GM08714 (cell line): ENCODE measurements around the gene MOCOS.
A peak's percentile ranks its signal among the peaks of the same experiment; 100 is the strongest.

Source experiments
- H3K4me3 ChIP-seq: fragments of 200-500 bp; sonication (Bioruptor generic); 2 replicates; pipeline ENCODE4 v1.5.1; 2014; ENCODE audit warnings: mild to moderate bottlenecking, low read length, inconsistent platforms
- ZNF274 ChIP-seq: IDR thresholded peaks from 2 replicates; pipeline ENCODE4 v1.6.1; 2012; ENCODE audit warnings: mild to moderate bottlenecking, low read depth, low read length

Gene MOCOS

DNA sequence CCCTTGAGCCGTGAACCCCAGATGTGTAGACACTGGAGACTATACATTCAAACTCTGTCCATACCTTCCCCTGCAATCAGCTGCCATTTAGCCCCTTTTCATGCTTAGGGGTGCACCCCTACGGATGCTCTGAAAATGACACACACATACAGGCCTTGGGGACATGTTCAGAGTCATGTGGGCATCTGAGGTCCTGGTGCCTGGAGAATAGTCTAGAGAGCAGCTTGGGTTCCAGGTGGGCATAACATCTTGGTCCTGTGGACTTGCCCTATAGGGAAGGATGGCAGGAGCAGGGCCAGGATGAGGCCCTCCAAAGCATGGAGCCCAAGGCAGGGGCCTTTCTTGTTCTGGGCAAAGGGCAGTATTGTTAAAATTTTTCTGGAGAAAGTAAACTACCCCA lies 100.4 kb downstream of the MOCOS start:
- no peak for TF ChIP-seq ZNF274
- no peak overlapping the region for H3K4me3 ChIP-seq

GRCh38 chr18:36288689-36289088 lies 101.4 kb downstream of the MOCOS start:
- no peak for TF ChIP-seq ZNF274
- no peak overlapping the region for H3K4me3 ChIP-seq

GRCh38 chr18:36294031-36294430 lies 106.7 kb downstream of the MOCOS start:
- H3K4me3 ChIP-seq: no peak overlapping the region
- no peak for TF ChIP-seq ZNF274

GRCh38 chr18:36295214-36295613 lies 107.9 kb downstream of the MOCOS start:
- H3K4me3 ChIP-seq: no peak overlapping the region
- TF ChIP-seq ZNF274: no peak

DNA sequence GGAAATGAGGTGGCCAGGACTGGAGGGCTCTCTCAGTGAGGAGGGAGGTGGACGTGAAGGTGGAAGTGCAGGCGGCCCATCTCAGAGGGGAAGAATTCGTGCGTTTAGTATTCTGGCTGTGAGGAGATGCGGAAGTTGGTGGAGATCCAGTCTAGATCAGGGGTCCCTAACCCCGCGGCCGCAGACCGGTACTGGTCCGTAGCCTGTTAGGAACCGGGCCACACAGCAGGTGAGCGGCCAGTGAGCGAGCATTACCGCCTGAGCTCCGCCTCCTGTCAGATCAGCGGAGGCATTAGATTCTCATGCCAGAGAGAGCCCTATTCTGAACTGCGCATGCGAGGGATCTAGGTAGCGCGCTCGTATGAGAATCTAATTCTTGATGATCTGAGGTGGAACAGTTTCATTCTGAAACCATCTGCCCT lies 108.6 kb downstream of the MOCOS start:
- TF ChIP-seq ZNF274: no peak
- no peak overlapping the region for H3K4me3 ChIP-seq

DNA sequence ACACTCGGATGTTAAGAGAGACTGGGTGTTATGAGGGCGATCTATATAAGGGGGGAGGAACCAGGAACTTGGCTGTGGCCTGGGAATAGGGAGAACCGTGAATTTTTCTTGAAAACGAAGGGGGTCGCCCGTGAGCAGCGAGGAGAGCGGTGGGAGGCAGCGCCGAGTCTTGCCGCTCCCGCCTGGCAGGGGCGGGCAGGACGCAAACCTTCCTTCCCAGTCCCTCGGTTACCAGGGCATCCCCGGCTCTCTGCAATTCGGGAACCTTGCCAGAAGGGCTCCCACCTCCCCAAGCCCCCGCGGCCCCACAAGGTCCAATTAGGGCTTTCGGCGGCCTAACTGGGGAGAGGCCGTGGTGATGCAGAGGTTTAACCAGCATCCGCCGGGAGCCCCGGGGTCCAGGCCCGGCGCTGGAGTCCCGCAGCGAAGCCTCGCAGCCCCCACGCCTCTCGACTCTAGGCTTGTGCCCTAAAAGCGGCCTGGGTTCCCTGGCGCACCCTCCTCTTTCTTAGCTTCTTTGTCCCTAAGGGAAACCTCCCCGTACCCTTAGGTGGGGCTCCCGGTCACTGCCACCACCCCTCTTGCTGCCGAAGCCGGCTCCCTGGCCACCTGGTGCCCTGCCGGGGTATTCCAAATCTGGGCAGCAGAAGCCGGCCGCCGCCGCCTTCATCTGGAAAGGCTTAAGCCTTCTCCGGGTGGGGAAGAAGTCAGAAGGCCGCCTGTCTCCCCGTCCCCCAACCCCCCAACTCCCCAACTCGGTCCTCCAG lies 109.5 kb downstream of the MOCOS start:
- H3K4me3 ChIP-seq: peak overlapping the region; percentile 38
- no peak for TF ChIP-seq ZNF274

- H3K4me3 ChIP-seq: peak within 1 kb of the TSS; percentile 75
- TF ChIP-seq ZNF274: no peak
These were observed 110.3 kb downstream of the MOCOS start, which contains the start of gene FHOD3 for GRCh38 chr18:36297417-36298125. Gene FHOD3 (plus strand): TSS chr18:36297713. CDS start chr18:36297836, 123 bp downstream.

- TF ChIP-seq ZNF274: no peak
- H3K4me3 ChIP-seq: peak overlapping the region; percentile 75
These were observed 110.9 kb downstream of the MOCOS start for GRCh38 chr18:36298126-36298741.

GRCh38 chr18:36299015-36299414 lies 111.7 kb downstream of the MOCOS start:
- H3K4me3 ChIP-seq: peak overlapping the region; percentile 75; the same call in 1 of the 2 replicates
- no peak for TF ChIP-seq ZNF274

GRCh38 chr18:36300211-36300610 lies 112.9 kb downstream of the MOCOS start:
- no peak overlapping the region for H3K4me3 ChIP-seq
- TF ChIP-seq ZNF274: no peak

DNA sequence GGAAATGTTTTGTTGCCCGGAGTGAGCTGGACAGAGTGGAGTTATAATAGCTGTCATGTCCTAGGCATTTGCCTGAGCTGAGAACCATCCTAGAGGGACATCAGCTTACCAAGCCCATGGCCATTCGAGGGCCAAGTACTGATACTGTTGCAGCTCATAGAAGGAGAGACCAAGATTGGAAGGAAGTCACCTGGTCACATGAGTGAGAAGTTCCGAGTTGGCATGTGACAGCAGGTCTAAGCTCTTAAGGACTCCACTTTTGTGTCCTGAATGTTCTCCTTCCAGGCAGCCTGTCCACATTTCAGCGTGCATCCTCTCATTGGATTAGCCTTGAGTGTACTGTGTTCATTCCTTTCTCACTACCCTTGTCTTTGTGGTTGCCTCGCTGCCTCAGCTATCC lies 114.6 kb downstream of the MOCOS start:
- no peak overlapping the region for H3K4me3 ChIP-seq
- TF ChIP-seq ZNF274: no peak

GRCh38 chr18:36302676-36303075 lies 115.4 kb downstream of the MOCOS start:
- no peak overlapping the region for H3K4me3 ChIP-seq
- TF ChIP-seq ZNF274: no peak

GRCh38 chr18:36303211-36303844 lies 116.0 kb downstream of the MOCOS start:
- no peak for TF ChIP-seq ZNF274
- H3K4me3 ChIP-seq: no peak overlapping the region

DNA sequence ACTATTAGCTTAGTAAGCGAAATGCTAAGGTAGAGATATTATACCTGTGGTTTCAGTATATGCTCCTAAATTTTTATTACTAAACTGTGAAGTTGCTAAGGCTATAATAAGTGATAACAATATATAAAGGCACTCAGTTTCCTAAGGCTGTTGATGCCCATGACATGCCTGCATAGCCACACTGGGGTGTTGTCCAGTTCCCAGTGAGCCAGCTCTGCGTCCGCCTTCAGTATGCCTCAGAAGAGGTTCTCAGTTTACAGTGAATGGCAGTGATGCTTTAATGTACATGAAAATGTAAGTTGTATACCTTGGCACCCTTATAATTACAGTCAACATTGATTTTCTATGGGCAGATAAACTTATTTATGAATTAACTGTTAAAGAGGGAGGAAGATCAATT lies 117.4 kb downstream of the MOCOS start:
- no peak overlapping the region for H3K4me3 ChIP-seq
- no peak for TF ChIP-seq ZNF274
